K562 (cell line): ENCODE data around the gene PLAC8L1. TPM values are rescaled to one million over a fixed set of nuclear protein-coding genes. Genes with fewer than 3 reads are reported as not detected.

Experiments used
- ATAC-seq: fragments of 200-7000 bp; cut with Tn5 transposase; 3 replicates; pipeline ENCODE4 v1.9.1; 2020; ENCODE audit warnings: moderate library complexity
- BruUV-seq: library from RNA; stranded (reverse); fragments of 400-500 nt; replicated peaks from 2 replicates; lab custom pipeline; 2021; lab: Mats Ljungman, UMichigan
- CTCF ChIA-PET: fragments of 300-600 bp; formaldehyde crosslinking; extraction: SDS; loops from one replicate; lab custom pipeline; 2021; ENCODE audit warnings: low intra/inter-chr PET ratio; lab: Yijun Ruan, JAX
- POLR2A ChIA-PET: fragments of 300-600, 350-650 bp; sonication (Branson Sonifier 250); formaldehyde crosslinking; extraction: SDS; loops from one replicate; lab custom pipeline; 2021; ENCODE audit warnings: antibody characterized with exemption, inconsistent platforms; lab: Yijun Ruan, JAX
- DNase-seq, 4 experiments: peaks; one replicate each; pipeline versions ENCODE4 v3.0.0 to v3.0.0-alpha.2; 2011 to 2018; ENCODE audit warnings: low spot score in 3 of 4, mixed read lengths in 3 of 4; ENCODE audit errors: extremely low read depth in 1 of 4
- FAIRE-seq: peaks from 2 replicates; lab custom pipeline; 2011; peaks lifted over from hg19 to GRCh38; lab: Jason Lieb, UNC
- H2AFZ ChIP-seq: 2 replicates; pipeline ENCODE4 v1.6.0; 2011; ENCODE audit warnings: low read depth, low read length, control low read depth, inconsistent platforms
- H3K27ac ChIP-seq: fragments of 200-600 bp; 3 replicates; pipeline ENCODE4 v1.8.0; 2011; ENCODE audit warnings: low read depth, mild to moderate bottlenecking, control low read depth, inconsistent platforms, low read length, moderate library complexity, mixed read lengths; ENCODE audit errors: extremely low read depth
- H3K27me3 ChIP-seq, 2 experiments: fragments of 300-600 bp in 1 of 2; 2 replicates in 1 of 2; 3 replicates in 1 of 2; pipeline versions ENCODE4 v1.6.0 to v1.8.0; 2011; ENCODE audit warnings: inconsistent platforms in 2 of 2, low read length in 2 of 2, mild to moderate bottlenecking in 1 of 2, mixed read lengths in 1 of 2, moderate library complexity in 1 of 2; ENCODE audit not compliant: control insufficient read depth in 2 of 2, insufficient read depth in 2 of 2
- H3K36me3 ChIP-seq: fragments of 300-600 bp; 3 replicates; pipeline ENCODE4 v1.8.0; 2011; ENCODE audit warnings: mild to moderate bottlenecking, low read length, inconsistent platforms; ENCODE audit not compliant: control insufficient read depth, insufficient read depth
- H3K4me1 ChIP-seq, 2 experiments: fragments of 200-600 bp in 1 of 2; replicated peaks in 1 of 2; 2 replicates in 1 of 2; 3 replicates in 1 of 2; pipeline versions ENCODE4 v1.5.1 to v1.8.0; 2011; ENCODE audit warnings: inconsistent platforms in 2 of 2, low read length in 2 of 2, mild to moderate bottlenecking in 1 of 2, mixed read lengths in 1 of 2, moderate library complexity in 1 of 2; ENCODE audit not compliant: control insufficient read depth in 2 of 2, insufficient read depth in 2 of 2
- H3K4me2 ChIP-seq: 2 replicates; pipeline ENCODE4 v1.6.1; 2011; ENCODE audit warnings: low read length, control low read depth, inconsistent platforms, mixed read lengths; ENCODE audit not compliant: insufficient read depth
- H3K4me3 ChIP-seq: fragments of 200-600 bp; sonication (generic), shearing (Covaris generic); 2 replicates; pipeline ENCODE4 v1.5.1; 2016; ENCODE audit warnings: control low read depth, inconsistent platforms
- H3K79me2 ChIP-seq: fragments of 200-600 bp; 3 replicates; pipeline ENCODE4 v1.8.0; 2011; ENCODE audit warnings: low read length, inconsistent platforms; ENCODE audit not compliant: control insufficient read depth, insufficient read depth
- H3K9ac ChIP-seq, 2 experiments: 2 replicates each; pipeline versions ENCODE4 v1.6.0 to v1.6.1; 2011; ENCODE audit warnings: low read depth in 2 of 2, low read length in 2 of 2, control low read depth in 1 of 2, inconsistent platforms in 1 of 2, mild to moderate bottlenecking in 1 of 2, mixed read lengths in 1 of 2; ENCODE audit not compliant: insufficient read depth in 1 of 2
- H3K9me1 ChIP-seq: one replicate; pipeline ENCODE4 v1.6.0; 2011; ENCODE audit warnings: inconsistent platforms, mild to moderate bottlenecking, low read length, moderate library complexity; ENCODE audit not compliant: control insufficient read depth, insufficient read depth
- H3K9me3 ChIP-seq: replicated peaks from 2 replicates; pipeline ENCODE4 v1.5.1; 2011; ENCODE audit warnings: low read depth, low read length, inconsistent platforms; ENCODE audit not compliant: control insufficient read depth, insufficient read depth
- H4K20me1 ChIP-seq: replicated peaks from 2 replicates; pipeline ENCODE4 v1.6.1; 2011; ENCODE audit warnings: low read length, inconsistent platforms, mixed read lengths; ENCODE audit not compliant: control insufficient read depth, insufficient read depth
- DEAF1 ChIP-seq: fragments of 450-650 bp; formaldehyde crosslinking; IDR thresholded peaks from 2 replicates; pipeline ENCODE4 v1.4.0; 2020; ENCODE audit warnings: mild to moderate bottlenecking, moderate library complexity
- FOS ChIP-seq: IDR thresholded peaks from 3 replicates; pipeline ENCODE4 v1.6.1; 2011; ENCODE audit not compliant: insufficient read length; ENCODE audit errors: extremely low read depth
- FOXK2 ChIP-seq, 2 experiments: fragments of 450-650 bp; IDR thresholded peaks in 1 of 2; conservative IDR thresholded peaks in 1 of 2; 2 replicates each; pipeline ENCODE4 v1.6.1; 2016; ENCODE audit warnings: low read depth in 2 of 2, mild to moderate bottlenecking in 1 of 2
- FOXP4 ChIP-seq: sonication (generic); formaldehyde crosslinking; IDR thresholded peaks from 2 replicates; pipeline ENCODE4 v1.8.0; 2022; ENCODE audit warnings: mild to moderate bottlenecking, missing genetic modification reagents, borderline replicate concordance
- HDAC2 ChIP-seq: fragments of 450-650 bp; IDR thresholded peaks from 2 replicates; pipeline ENCODE4 v1.6.1; 2016; ENCODE audit warnings: mild to moderate bottlenecking
- ILF3 ChIP-seq: fragments of 450-650 bp; IDR thresholded peaks from 2 replicates; pipeline ENCODE4 v1.6.1; 2018; ENCODE audit warnings: antibody characterized with exemption, mild to moderate bottlenecking, moderate library complexity, borderline replicate concordance
- NCOA2 ChIP-seq, 2 experiments: fragments of 450-650 bp; IDR thresholded peaks; 2 replicates each; pipeline ENCODE4 v1.6.1; 2018; ENCODE audit warnings: mild to moderate bottlenecking in 2 of 2, moderate library complexity in 1 of 2; ENCODE audit not compliant: partially characterized antibody in 2 of 2
- POLR2AphosphoS5 ChIP-seq: IDR thresholded peaks from 2 replicates; pipeline ENCODE4 v1.6.1; 2011; ENCODE audit warnings: mild to moderate bottlenecking, low read depth, low read length, moderate library complexity; ENCODE audit not compliant: control insufficient read depth, insufficient read depth
- SRSF1 ChIP-seq: fragments of 200-400 bp; formaldehyde crosslinking; IDR thresholded peaks from 2 replicates; pipeline ENCODE4 v1.6.1; 2017; ENCODE audit warnings: mild to moderate bottlenecking, low read depth, low read length, moderate library complexity
- TBL1XR1 ChIP-seq, 2 experiments: IDR thresholded peaks; 2 replicates each; pipeline ENCODE4 v1.6.1; 2012; ENCODE audit warnings: improper control_type of control experiment in 2 of 2, low read length in 2 of 2, mild to moderate bottlenecking in 1 of 2
- ZNF133 ChIP-seq: fragments of 250-450 bp; sonication (Bioruptor Pico); IDR thresholded peaks from 2 replicates; pipeline ENCODE4 v1.4.0; 2020; ENCODE audit warnings: mild to moderate bottlenecking
- ZNF311 ChIP-seq: fragments of 250-450 bp; sonication (Bioruptor Pico); IDR thresholded peaks from 2 replicates; pipeline ENCODE4 v1.4.0; 2020; ENCODE audit warnings: mild to moderate bottlenecking, moderate library complexity
- ZNF764 ChIP-seq: fragments of 250-450 bp; sonication (Bioruptor Pico); IDR thresholded peaks from 2 replicates; pipeline ENCODE4 v1.4.0; 2020; ENCODE audit warnings: low read depth, mild to moderate bottlenecking, moderate library complexity
- whole genome bisulfite sequencing: fragments of 100-300 bp; shearing (Covaris generic); methylation state at CpG from one replicate; pipeline ENCODE4 v1.1.6; 2016; ENCODE audit warnings: low coverage, mixed read lengths; ENCODE audit not compliant: insufficient coverage; ENCODE audit errors: missing lambda C conversion rate; 5-methylcytosine and 5-hydroxymethylcytosine counted together
- in situ Hi-C: fragments of 300-500 bp; cut with MboI; formaldehyde crosslinking; loops from 4 replicates; pipeline ENCODE4 v1.15.0; 2018; ENCODE audit warnings: inconsistent platforms, mixed read lengths
- intact Hi-C: fragments of 100-400 bp; cut with micrococcal nuclease; formaldehyde crosslinking; loops from 2 replicates; pipeline ENCODE4 v1.14.2; 2022
- polyA plus RNA-seq, 8 experiments: library from polyadenylated mRNA; depleted of rRNA in 4 of 8; stranded (reverse) in 5 of 8; unstranded in 3 of 8; fragments of >200 nt; fragmentation: Nextera tagmentation in 2 of 8; fragmentation: Illumina TruSeq in 1 of 8; extraction: Ambion mirVana in 2 of 8; extraction: Trizol in 1 of 8; gene quantifications; 2 replicates each; pipeline versions ENCODE4 v1.2.1 to v1.2.3, GENCODE V29; 2011 to 2014; ENCODE audit warnings: inconsistent platforms in 1 of 8, missing spikeins in 1 of 8
- total RNA-seq, 7 experiments: library from RNA; depleted of rRNA in 6 of 7; stranded (reverse); fragments of >200 nt in 6 of 7; fragmentation: Illumina TruSeq in 2 of 7; extraction: Trizol in 2 of 7; gene quantifications; 2 replicates each; pipeline versions ENCODE4 v1.2.1 to v1.2.3, GENCODE V29; 2011 to 2021; ENCODE audit warnings: low replicate concordance in 1 of 7
- TF ChIP-seq, protein P1 (sequence below): IDR thresholded peaks from 2 replicates; pipeline ENCODE4 v1.6.1; 2011; ENCODE audit not compliant: insufficient read length; ENCODE audit errors: extremely low read depth
- TF ChIP-seq, protein P2 (sequence below): fragments of 450-650 bp; formaldehyde crosslinking; IDR thresholded peaks from 2 replicates; pipeline ENCODE4 v1.4.0; 2022; ENCODE audit warnings: missing genetic modification characterization

The PLAC8L1 gene
- total and polyA plus RNA-seq, 9 of the 15 experiments (the other 6 are each of a cell fraction or from before 2014, with no cell fraction given), result 0.10 to 0.43 (median 0.26) TPM; not detected in 3

GRCh38 chr5:146070746-146071145 is 34.6 kb downstream of the PLAC8L1 start (continued):
- TF ChIP-seq DEAF1, result no peak

DNA sequence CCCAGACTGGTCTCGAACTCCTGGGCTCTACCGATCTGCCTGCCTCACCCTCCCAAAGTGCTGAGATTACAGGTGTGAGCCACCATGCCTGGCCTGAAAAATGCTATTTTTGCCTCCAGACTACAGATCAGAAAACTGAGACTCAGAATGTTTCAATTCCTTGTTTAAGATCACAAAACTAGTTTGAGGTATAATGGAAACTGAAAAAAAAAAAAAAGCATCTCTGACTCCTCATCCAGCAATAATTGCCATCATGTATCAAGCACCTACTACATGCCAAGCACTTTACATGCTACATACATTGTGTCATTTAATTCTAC is 35.6 kb downstream of the PLAC8L1 start:
- H3K9ac ChIP-seq, result no peak overlapping the region
- no peaks in the 10 kb centered on the region for H3K9me1 ChIP-seq
- H3K36me3 ChIP-seq, result no peaks in the 10 kb centered on the region
- POLR2A ChIA-PET, result no interaction called here
- ATAC-seq, result no peak
- TF ChIP-seq FOXK2 (conservative IDR thresholded peaks at IDR 0.05 in 1 of 2, IDR thresholded peaks at IDR 0.05 in 1 of 2; ENCODE audit: low read depth in 2 of 2) (no peak), FOXP4 (CRISPR knock-in tag) (no peak), ZNF764 (no peak), TBL1XR1 (IDR thresholded peaks at IDR 0.05; ENCODE audit: low read length in 2 of 2) (no peak), POLR2AphosphoS5 (no peak), ZNF133 (CRISPR knock-in tag) (no peak), FOS (no peak), SRSF1 (no peak), NCOA2 (IDR thresholded peaks at IDR 0.05; ENCODE audit: partially characterized antibody in 2 of 2) (no peak), HDAC2 (no peak), ILF3 (no peak), ZNF311 (CRISPR knock-in tag) (no peak)
- TF ChIP-seq, protein P1, sequence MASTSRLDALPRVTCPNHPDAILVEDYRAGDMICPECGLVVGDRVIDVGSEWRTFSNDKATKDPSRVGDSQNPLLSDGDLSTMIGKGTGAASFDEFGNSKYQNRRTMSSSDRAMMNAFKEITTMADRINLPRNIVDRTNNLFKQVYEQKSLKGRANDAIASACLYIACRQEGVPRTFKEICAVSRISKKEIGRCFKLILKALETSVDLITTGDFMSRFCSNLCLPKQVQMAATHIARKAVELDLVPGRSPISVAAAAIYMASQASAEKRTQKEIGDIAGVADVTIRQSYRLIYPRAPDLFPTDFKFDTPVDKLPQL, result no peak
- TF ChIP-seq, protein P2, sequence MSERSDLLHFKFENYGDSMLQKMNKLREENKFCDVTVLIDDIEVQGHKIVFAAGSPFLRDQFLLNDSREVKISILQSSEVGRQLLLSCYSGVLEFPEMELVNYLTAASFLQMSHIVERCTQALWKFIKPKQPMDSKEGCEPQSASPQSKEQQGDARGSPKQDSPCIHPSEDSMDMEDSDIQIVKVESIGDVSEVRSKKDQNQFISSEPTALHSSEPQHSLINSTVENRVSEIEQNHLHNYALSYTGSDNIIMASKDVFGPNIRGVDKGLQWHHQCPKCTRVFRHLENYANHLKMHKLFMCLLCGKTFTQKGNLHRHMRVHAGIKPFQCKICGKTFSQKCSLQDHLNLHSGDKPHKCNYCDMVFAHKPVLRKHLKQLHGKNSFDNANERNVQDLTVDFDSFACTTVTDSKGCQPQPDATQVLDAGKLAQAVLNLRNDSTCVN (CRISPR knock-in tag), result no peak
- no peak for FAIRE-seq
- no peak overlapping the region for H3K27ac ChIP-seq
- H4K20me1 ChIP-seq, result no peaks in the 10 kb centered on the region
- 0% methylated on average over 2 of the region's 2 CpGs for WGBS
- no peaks in the 10 kb centered on the region for H3K9me3 ChIP-seq
- no peaks in the 10 kb centered on the region; a peak in 1 of 5 replicates for H3K4me1 ChIP-seq
- H2AFZ ChIP-seq, result no peak overlapping the region
- intact Hi-C loops, result no loop called here
- H3K27me3 ChIP-seq, result peaks cover 20 to 35% of the 10 kb centered on the region in 2 experiments
- no peak overlapping the region for H3K4me3 ChIP-seq
- no TSS peak for BruUV-seq
- DNase-seq, result no peak
- H3K4me2 ChIP-seq, result no peak overlapping the region
- CTCF ChIA-PET, result no interaction called here
- in situ Hi-C loops, result loop anchor here (25.0 kb wide), 1 partner anchor 1857 kb away; no protein-coding TSS in a partner anchor
- no peaks in the 10 kb centered on the region for H3K79me2 ChIP-seq
